ENCODE measurements around the gene ORM2.
"Not testable (repeated sequence)": the region's sequence is repeated elsewhere in the genome, so short reads cannot be mapped to it uniquely, and the experiment has no call there.

The ORM2 gene

DNA sequence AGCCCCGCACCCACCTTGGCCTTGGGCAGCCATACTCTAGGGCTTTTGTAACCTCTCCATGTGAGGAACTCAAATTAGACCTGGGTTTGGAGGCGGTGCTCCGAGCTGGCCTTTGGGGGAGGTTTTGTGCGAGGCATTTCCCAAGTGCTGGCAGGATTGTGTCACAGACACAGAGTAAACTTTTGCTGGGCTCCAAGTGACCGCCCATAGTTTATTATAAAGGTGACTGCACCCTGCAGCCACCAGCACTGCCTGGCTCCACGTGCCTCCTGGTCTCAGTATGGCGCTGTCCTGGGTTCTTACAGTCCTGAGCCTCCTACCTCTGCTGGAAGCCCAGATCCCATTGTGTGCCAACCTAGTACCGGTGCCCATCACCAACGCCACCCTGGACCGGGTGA is at the start of gene ORM2:
TSS of gene ORM2 (plus strand) at position 245 of the 398 bp plus-strand sequence. CDS start at position 281, 36 bp downstream.
- DNase-seq, result not testable (repeated sequence)

- no peak for DNase-seq
These were observed 48.8 kb upstream of the ORM2 start for GRCh38 chr9:114280636-114281472.

- no peak for DNase-seq
These were observed 48.1 kb upstream of the ORM2 start for GRCh38 chr9:114281473-114282103.

DNA sequence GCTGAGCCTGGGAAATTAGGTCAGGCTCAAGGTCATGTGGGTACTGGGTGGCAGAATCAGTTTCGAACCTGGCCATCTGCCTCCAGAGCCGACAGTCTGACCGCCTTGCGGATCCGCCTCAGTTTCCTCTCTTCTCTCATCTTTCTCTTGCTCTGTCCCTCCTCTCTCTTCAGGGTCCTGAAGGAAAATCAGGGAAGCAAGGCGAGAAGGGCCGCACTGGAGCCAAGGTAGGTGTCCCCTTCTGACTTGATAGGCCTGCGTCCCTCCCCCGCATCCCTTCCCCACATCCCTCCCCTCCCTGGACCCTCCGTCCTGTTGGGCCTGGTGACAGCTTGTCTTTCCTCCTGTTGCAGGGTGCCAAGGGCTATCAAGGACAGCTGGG is 47.6 kb upstream of the ORM2 start:
- no peak for DNase-seq

GRCh38 chr9:114282507-114282906 is 47.2 kb upstream of the ORM2 start:
- DNase-seq, result no peak

DNA sequence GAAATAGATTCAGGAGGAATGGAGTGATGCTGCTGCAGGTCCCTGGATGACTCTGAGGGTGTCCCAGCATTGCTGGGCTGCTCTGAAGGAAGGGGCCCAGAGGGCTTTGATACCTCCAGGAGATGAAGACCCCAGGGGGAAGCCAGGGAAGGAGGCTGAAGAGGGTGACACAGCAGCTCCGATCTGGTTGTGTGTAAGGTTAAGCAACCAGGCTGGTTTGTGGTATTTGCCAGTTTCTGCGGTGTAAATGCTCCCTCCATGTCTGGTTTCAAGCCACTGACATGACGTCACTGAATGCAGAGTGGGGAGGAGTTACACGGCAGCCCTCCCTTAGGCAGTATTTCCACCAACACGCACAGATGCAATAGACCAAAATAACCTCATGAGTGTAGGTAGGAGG is 46.7 kb upstream of the ORM2 start:
- no peak for DNase-seq

GRCh38 chr9:114283551-114284111 is 46.0 kb upstream of the ORM2 start:
- DNase-seq, result no peak

- no peak for DNase-seq
These were observed 45.2 kb upstream of the ORM2 start for GRCh38 chr9:114284316-114285060.

- DNase-seq, result no peak
These were observed 44.4 kb upstream of the ORM2 start for GRCh38 chr9:114285166-114285867.

- no peak for DNase-seq
These were observed 43.5 kb upstream of the ORM2 start for GRCh38 chr9:114286146-114286679.

DNA sequence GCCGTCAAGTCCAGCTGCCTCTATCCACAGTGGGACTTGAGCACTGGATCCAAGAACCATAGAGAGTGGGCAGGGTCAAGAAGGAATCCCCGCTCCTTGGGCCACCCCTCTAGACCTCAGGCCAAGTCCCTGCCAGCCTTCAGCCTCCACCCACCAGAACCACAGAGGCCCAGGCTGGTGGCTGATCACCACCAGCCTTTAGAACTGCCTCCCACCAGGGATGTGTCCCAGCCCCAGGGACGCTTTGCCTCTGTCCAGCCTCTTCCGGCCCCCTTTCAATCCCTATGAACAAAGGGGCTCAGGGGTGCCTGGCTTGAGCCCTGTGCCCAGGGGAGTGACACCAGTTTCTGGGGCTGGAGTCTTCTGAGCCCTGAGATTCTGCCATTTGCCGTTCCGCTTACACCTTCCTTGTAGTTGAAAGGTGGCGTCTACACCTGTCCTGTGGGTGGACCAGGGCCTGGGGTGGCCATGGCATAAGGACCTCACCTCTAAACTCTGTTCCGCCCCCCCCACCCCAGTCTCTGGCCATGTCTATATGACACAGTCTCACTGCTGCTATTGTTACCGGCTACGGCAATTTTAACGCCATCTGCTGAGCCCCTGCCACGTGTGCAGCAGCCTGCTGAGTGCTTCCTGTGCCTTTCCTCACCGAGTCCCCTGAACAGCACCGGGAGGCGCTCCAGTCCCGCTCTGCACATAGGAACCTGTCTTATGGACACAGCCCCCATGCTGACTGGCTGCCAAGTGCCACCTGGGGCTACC is 42.5 kb upstream of the ORM2 start:
- no peak for DNase-seq

DNA sequence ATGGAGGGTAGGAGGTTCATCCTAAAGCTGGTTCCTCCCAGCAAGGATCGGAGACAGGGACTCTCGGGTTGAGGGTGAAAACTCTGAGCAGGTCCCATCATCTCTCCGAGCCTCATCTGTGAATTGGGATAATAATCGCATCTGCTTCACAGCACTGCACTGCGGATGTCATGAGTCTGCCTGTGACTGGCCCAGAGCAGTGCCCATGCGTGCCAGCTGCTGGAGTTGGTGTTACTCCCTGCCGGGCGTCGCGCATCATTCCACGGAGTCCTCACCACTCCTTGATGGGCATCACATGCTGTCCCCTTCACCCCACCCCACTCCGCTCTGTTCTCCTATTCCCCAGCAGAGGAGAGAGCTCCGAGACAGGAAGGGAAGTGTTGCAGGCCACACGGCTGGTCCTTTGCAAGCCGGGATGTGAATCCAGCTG is 41.9 kb upstream of the ORM2 start:
- DNase-seq, result no peak

- DNase-seq, result no peak
These were observed 41.2 kb upstream of the ORM2 start for GRCh38 chr9:114288193-114289091.

GRCh38 chr9:114289106-114289505 is 40.6 kb upstream of the ORM2 start:
- no peak for DNase-seq

GRCh38 chr9:114289571-114290481 is 39.8 kb upstream of the ORM2 start:
- DNase-seq, result no peak

GRCh38 chr9:114290561-114290986 is 39.1 kb upstream of the ORM2 start:
- no peak for DNase-seq

GRCh38 chr9:114291064-114291474 is 38.6 kb upstream of the ORM2 start:
- no peak for DNase-seq

DNA sequence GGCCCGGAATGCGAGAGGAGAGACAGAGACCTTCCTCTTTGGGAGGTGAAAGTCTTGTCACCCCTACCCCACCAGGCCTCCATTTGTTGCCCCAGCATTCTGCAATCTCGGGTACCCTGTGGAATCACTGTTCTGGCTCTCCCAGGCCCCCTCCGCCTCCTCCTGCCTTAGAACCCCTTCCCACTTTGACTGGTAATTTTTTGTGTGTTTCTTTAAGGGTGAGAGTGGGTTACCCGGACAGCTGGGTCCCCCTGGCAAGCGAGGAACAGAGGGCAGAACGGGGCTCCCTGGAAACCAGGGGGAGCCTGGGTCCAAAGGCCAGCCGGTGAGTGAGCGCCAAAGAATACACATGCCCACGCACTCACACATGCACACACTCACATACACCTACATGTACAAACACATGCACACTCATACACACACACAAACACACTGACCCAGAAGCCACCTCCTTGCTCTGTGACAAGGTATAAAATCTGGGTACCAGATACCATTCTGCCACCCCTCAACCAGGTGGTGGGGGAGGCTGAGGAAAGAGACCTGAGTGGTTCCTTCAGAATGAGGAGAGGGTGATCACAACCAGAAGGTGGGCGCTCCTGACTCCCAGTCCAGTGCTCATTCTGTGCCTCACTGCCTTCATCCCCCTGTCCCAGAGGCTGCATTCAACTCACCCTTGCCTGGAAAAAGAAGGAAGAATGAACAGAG is 37.6 kb upstream of the ORM2 start:
- DNase-seq, result no peak

DNA sequence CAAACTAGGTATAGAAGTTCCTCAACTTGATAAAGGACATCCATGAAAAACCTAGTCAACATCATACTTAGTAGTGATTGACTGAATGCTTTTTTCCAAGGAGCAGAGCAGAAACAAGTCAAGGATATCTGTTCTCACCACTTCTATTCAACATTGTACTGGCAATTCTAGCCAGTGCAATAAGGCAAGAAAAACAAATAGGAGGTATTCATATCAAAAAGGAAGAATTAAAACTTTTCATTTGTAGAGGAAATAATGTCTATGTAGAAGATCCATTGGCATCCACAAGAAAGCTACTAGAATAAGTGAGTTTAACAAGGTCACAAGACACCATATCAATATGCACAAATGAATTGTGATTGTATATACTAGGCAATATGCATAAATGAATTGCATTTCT is 35.0 kb upstream of the ORM2 start:
- no peak for DNase-seq

All from NCI-H187 treated with DMSO at 0.1 percent for 48 hours (cell line).